Activated B cell treated with CpG ODN at 0.5 μM for 24 hours (primary cell): ENCODE results near the gene STPG3. TPM values are rescaled to one million over a fixed set of nuclear protein-coding genes. Genes with fewer than 3 reads are reported as not detected.

Experiments used
- ATAC-seq: fragments of 200-7000 bp; cut with Tn5 transposase; one replicate; pipeline ENCODE4 v1.10.0; 2021; ENCODE audit warnings: low read depth, mild to moderate bottlenecking, moderate library complexity
- CTCF ChIA-PET: fragments of 350-600 bp; sonication (Branson Sonifier 250); formaldehyde crosslinking; loops from one replicate; lab custom pipeline; 2021; ENCODE audit warnings: antibody characterized with exemption; lab: Charles Lee
- POLR2A ChIA-PET: fragments of 350-600 bp; sonication (Branson Sonifier 250); formaldehyde crosslinking; loops from one replicate; lab custom pipeline; 2021; ENCODE audit warnings: antibody characterized with exemption; lab: Charles Lee
- DNase-seq: peaks from one replicate; pipeline ENCODE4 v3.0.0; 2022
- H3K27ac Mint-ChIP-seq: one replicate; pipeline ENCODE4 v1.8.0; 2020; ENCODE audit warnings: mixed read lengths
- H3K27me3 Mint-ChIP-seq: one replicate; pipeline ENCODE4 v1.8.0; 2021; ENCODE audit warnings: mixed read lengths
- H3K36me3 Mint-ChIP-seq: one replicate; pipeline ENCODE4 v1.8.0; 2021; ENCODE audit warnings: low read depth, mixed read lengths
- H3K4me1 Mint-ChIP-seq: one replicate; pipeline ENCODE4 v1.8.0; 2021; ENCODE audit warnings: mixed read lengths
- H3K4me3 Mint-ChIP-seq: one replicate; pipeline ENCODE4 v1.8.0; 2020; ENCODE audit warnings: mild to moderate bottlenecking, mixed read lengths
- H3K9me3 Mint-ChIP-seq: one replicate; pipeline ENCODE4 v1.8.0; 2020; ENCODE audit warnings: mixed read lengths
- intact Hi-C: fragments of 100-400 bp; cut with micrococcal nuclease; formaldehyde crosslinking; loops from one replicate; pipeline ENCODE4 v1.15.1; 2024
- total RNA-seq: library from RNA; stranded (reverse); gene quantifications from 2 replicates; pipeline ENCODE4 v1.2.3, GENCODE V29; 2022
- TF ChIP-seq, protein P1 (sequence below): fragments of 200-600 bp; IDR thresholded peaks from one replicate; pipeline ENCODE4 v1.8.0; 2022; ENCODE audit warnings: antibody characterized with exemption, mild to moderate bottlenecking

Gene STPG3
- total RNA-seq, 1 donor from 2014 or later, result not detected

DNA sequence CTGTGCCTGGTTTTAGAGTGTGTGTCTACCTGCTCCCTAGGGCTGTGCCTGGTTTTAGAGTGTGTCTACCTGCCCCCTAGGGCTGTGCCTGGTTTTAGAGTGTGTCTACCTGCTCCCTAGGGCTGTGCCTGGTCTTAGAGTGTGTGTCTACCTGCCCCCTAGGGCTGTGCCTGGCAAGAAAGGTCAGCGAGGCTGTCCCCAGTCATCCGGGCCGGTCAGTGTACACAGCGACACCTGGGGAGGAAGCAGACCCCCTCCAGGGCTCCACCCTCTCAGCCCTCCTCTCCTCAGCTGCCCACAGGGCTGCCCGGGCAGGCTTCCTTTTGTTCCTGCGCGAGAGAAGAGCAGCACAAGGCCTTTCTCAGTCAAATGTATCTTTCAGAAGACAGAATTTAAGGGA lies 46.9 kb downstream of the STPG3 start:
- H3K9me3 Mint-ChIP-seq, result no peaks in the 10 kb centered on the region
- peaks cover 29% of the 10 kb centered on the region for H3K27me3 Mint-ChIP-seq
- intact Hi-C loops, result loop anchor here (5.0 kb wide), 1 partner anchor 229 kb away; no protein-coding TSS in a partner anchor
- H3K27ac Mint-ChIP-seq, result no peak overlapping the region
- ChIA-PET CTCF (no interaction called here), POLR2A (no interaction called here)
- peaks cover 19% of the 10 kb centered on the region for H3K4me1 Mint-ChIP-seq
- no peaks in the 10 kb centered on the region for H3K36me3 Mint-ChIP-seq
- ATAC-seq (no peak), DNase-seq (no peak)
- TF ChIP-seq, protein P1, sequence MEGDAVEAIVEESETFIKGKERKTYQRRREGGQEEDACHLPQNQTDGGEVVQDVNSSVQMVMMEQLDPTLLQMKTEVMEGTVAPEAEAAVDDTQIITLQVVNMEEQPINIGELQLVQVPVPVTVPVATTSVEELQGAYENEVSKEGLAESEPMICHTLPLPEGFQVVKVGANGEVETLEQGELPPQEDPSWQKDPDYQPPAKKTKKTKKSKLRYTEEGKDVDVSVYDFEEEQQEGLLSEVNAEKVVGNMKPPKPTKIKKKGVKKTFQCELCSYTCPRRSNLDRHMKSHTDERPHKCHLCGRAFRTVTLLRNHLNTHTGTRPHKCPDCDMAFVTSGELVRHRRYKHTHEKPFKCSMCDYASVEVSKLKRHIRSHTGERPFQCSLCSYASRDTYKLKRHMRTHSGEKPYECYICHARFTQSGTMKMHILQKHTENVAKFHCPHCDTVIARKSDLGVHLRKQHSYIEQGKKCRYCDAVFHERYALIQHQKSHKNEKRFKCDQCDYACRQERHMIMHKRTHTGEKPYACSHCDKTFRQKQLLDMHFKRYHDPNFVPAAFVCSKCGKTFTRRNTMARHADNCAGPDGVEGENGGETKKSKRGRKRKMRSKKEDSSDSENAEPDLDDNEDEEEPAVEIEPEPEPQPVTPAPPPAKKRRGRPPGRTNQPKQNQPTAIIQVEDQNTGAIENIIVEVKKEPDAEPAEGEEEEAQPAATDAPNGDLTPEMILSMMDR, result no peak
- no peak overlapping the region for H3K4me3 Mint-ChIP-seq

DNA sequence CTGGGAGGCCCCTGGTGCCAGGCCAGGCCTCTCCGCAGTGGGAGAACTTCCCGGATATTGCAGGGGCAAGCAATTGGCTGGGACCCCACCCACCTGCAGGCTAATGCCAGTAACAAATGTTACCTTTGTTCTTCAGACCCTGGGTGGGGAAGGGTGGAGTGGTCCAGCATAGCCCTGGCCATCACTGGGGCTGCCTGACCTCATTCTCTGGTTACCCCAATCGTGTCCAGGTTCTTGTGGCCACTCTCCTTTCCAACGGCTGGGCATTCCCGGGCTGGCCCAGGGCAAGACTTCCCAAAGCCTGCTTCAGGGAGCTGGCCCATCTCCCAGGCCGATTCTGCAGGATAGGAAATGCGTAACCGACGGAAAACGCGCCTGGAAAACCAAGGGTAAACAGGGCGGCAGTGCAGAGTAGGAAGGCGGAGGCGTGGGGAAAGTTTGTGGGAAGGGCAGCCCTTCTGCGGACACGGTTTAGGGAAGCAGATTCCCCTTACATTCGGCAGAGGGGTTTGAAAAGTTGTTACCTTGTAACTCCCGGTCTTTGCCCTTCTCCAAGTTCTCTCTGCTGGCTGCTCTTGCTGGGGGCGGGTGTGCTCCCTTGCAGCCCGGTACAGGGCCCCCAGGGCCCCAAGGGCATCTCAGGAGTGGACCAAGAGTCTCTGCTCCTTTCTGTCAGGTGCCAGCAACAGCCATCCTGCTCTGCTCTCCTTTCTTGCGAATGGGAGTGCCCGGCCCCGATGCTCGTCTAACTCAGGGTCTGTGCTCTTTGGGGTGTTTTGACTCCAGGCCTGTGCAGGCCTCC lies 47.5 kb downstream of the STPG3 start:
- ChIA-PET POLR2A (interaction anchor here (0.6 to 1.2 kb wide), 2 partner anchors 56 to 171 kb away, joined by 3 to 7 read pairs; no protein-coding TSS in a partner anchor), CTCF (no interaction called here)
- Mint-ChIP-seq H3K27ac (no peak overlapping the region), H3K36me3 (no peaks in the 10 kb centered on the region), H3K4me1 (peaks cover 19% of the 10 kb centered on the region), H3K27me3 (peaks cover 26% of the 10 kb centered on the region), H3K4me3 (no peak overlapping the region), H3K9me3 (no peaks in the 10 kb centered on the region)
- DNase-seq (no peak), ATAC-seq (no peak)
- TF ChIP-seq, protein P1, result no peak
- intact Hi-C loops, result loop anchor here (5.0 kb wide), 1 partner anchor 229 kb away; no protein-coding TSS in a partner anchor

DNA sequence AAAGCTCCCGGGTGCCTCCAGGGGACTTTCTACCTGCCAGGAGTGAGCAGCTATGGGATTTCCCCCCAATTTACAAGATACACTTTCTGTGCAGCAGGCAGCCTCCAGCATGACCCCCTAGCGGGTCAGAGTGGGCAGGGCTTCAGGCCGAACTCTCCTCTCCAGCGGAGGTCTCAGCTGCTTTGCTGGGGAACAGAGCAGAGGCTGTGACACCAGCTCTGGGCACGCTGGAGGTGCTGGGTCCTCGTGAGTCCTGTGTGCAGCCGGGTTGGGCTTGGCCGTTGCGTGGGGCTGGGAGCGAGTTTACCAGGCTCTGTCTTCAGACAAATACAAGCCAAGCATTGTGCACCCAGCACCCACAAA lies 48.1 kb downstream of the STPG3 start:
- ChIA-PET POLR2A (interaction anchor here (0.6 to 1.2 kb wide), 2 partner anchors 56 to 172 kb away, joined by 3 to 7 read pairs; no protein-coding TSS in a partner anchor), CTCF (no interaction called here)
- no peak overlapping the region for H3K27ac Mint-ChIP-seq
- DNase-seq (no peak), ATAC-seq (no peak)
- peaks cover 19% of the 10 kb centered on the region for H3K4me1 Mint-ChIP-seq
- H3K4me3 Mint-ChIP-seq, result no peak overlapping the region
- intact Hi-C loops, result loop anchor here (5.0 kb wide), 1 partner anchor 228 kb away; no protein-coding TSS in a partner anchor
- TF ChIP-seq, protein P1, result no peak
- H3K36me3 Mint-ChIP-seq, result no peaks in the 10 kb centered on the region
- no peaks in the 10 kb centered on the region for H3K9me3 Mint-ChIP-seq
- H3K27me3 Mint-ChIP-seq, result peaks cover 24% of the 10 kb centered on the region

DNA sequence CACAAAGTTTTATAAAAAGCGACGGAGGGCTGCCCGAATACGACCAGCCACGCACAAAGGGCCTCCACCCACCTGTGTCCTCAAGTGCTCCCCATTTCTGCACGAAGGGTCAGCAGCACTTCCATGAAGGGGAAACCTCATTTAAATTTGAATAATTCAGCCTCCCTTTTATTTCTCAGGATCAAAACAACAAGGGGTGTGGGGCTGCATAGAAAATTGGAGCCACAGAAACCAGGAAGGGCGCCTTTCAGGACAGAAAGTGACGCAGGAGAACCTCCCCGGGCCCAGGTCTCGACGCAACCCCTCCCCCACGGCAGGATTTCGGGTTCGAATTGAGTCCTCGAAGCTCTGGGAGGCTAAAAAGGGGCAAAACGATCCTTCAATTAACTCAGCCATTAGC lies 48.9 kb downstream of the STPG3 start:
- Mint-ChIP-seq H3K27me3 (peaks cover 21% of the 10 kb centered on the region), H3K4me1 (peaks cover 16% of the 10 kb centered on the region), H3K4me3 (no peak overlapping the region), H3K9me3 (no peaks in the 10 kb centered on the region), H3K27ac (no peak overlapping the region), H3K36me3 (no peaks in the 10 kb centered on the region)
- no peak for DNase-seq
- CTCF ChIA-PET, result no interaction called here
- intact Hi-C loops, result loop anchor here (5.0 kb wide), 1 partner anchor 227 kb away; no protein-coding TSS in a partner anchor
- ATAC-seq, result no peak
- POLR2A ChIA-PET, result interaction anchor here (0.6 kb wide), 1 partner anchor 59 kb away, joined by 3 read pairs; the partner anchor contains the start of gene TUBB4B
- TF ChIP-seq, protein P1, result no peak

DNA sequence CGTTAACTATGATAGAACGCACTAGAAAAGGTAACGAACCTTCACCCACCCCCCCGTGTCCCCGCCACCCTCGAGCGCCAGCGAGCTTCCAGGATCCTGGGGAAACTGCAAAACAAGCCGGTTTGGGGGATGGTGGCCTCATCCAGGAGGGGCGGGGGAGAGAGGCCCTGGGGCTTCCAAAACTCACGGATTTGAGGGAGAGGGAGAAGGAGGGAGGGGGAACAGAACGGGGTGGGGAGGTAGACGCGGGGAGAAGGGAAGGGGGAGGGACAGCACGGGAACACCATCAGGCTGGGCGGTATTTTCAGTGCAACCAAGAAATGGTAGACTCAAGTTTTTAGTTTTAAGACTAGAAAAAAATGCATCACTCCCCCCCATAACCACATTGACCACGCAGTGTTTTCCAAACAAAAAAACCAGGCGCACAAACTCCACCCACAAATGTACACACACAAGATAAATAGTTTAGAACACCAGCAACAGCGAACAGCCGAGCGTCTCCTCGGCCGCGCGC lies 49.5 kb downstream of the STPG3 start:
- no peaks in the 10 kb centered on the region for H3K9me3 Mint-ChIP-seq
- ChIA-PET POLR2A (interaction anchor here (0.6 kb wide), 2 partner anchors 60 to 266 kb away, joined by 3 to 10 read pairs; partner anchors contain the start of gene TUBB4B), CTCF (no interaction called here)
- H3K4me3 Mint-ChIP-seq, result peak overlapping the region; percentile 74
- H3K27me3 Mint-ChIP-seq, result peaks cover 21% of the 10 kb centered on the region
- peak overlapping the region; percentile 24 for H3K27ac Mint-ChIP-seq
- TF ChIP-seq, protein P1, result no peak
- intact Hi-C loops, result no loop called here
- H3K36me3 Mint-ChIP-seq, result no peaks in the 10 kb centered on the region
- DNase-seq, result no peak
- ATAC-seq, result no peak
- peaks cover 20% of the 10 kb centered on the region for H3K4me1 Mint-ChIP-seq
